ENCODE data around the gene GDPD3. TPM values are rescaled to one million over a fixed set of nuclear protein-coding genes. Genes with fewer than 3 reads are reported as not detected.
"Not testable (repeated sequence)": the region's sequence is repeated elsewhere in the genome, so short reads cannot be mapped to it uniquely, and the experiment has no call there.

Gene GDPD3
- polyA plus RNA-seq, 3 donors: 9.6 TPM; not detected in 2

DNA sequence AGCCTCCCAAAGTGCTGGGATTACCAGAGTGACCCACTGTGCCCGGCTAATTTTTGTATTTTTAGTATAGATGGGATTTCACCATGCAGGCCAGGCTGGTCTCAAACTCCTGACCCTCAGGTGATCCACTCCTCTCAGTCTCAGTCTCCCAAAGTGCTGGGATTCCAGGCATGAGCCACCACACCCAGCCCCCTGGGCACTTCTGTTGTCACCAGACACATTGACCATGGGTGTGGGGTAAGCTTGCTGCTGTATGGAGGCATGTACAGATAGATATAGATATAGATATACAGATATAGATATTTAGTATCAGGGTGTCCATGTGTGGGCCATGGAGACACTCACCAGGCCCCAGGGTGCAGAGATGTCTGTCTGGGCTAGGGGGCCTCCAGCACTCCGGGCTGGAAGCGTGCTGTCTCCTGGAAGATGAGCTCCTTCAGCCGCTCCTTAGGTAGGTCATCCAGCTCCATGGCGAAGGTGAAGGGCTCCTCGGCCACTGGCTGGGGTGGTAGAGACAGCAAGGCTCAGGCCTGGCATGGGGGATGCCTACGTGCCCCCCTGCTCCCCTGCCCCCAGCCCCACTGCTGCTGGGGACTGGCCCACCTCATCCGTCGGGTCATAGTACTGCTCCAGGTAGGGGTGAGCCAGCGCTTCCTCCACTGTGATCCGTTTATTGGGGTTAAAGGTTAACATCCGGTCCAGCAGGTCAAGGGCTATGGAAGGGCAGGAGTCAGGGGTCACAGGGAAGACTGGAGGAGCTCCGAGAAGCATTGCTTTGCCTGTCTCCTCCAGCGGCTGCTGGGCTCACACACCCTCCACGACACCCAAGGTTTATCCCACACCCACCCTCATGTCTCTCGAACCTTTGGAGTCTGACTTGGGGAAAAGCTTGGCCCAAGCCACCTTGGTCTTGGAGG is 3.2 kb upstream of the GDPD3 start:
- no peak overlapping the region for H3K4me3 Mint-ChIP-seq
- Histone ChIP-seq H3K27me3 (ENCODE audit: control insufficient read depth in 2 of 2, insufficient read depth in 2 of 2, low read length in 2 of 2) (no peaks in the 10 kb centered on the region), H3K4me2 (replicated peaks; ENCODE audit: extremely low read depth, low read length, poor library complexity, severe bottlenecking) (no peak overlapping the region), H3K9ac (ENCODE audit: insufficient read depth, low read length, poor library complexity, severe bottlenecking) (no peak overlapping the region), H3K4me3 (replicated peaks in 1 of 3; ENCODE audit: low read depth in 2 of 3, low read length in 3 of 3) (no peak overlapping the region), H3K9me3 (replicated peaks in 1 of 2; ENCODE audit: control insufficient read depth in 1 of 2, insufficient read depth in 1 of 2, low read length in 2 of 2) (no peaks in the 10 kb centered on the region), H4K20me1 (ENCODE audit: insufficient read depth, low read length) (no peaks in the 10 kb centered on the region), H3K79me2 (ENCODE audit: insufficient read depth, low read length) (peaks cover 1% of the 10 kb centered on the region), H3K4me1 (ENCODE audit: control insufficient read depth in 1 of 2, insufficient read depth in 2 of 2, low read length in 2 of 2) (peaks cover 3 to 4% of the 10 kb centered on the region in 2 donors), H3K36me3 (replicated peaks in 1 of 2; ENCODE audit: control insufficient read depth in 1 of 2, insufficient read depth in 2 of 2, low read length in 2 of 2) (peaks cover 38 to 65% of the 10 kb centered on the region in 2 donors), H2AFZ (ENCODE audit: insufficient read depth, low read depth, low read length, poor library complexity, severe bottlenecking) (no peak overlapping the region), H3K27ac (ENCODE audit: low read depth in 1 of 2, low read length in 2 of 2) (no peak overlapping the region)
- peaks cover 14% of the 10 kb centered on the region for H3K4me1 Mint-ChIP-seq
- H3K27me3 Mint-ChIP-seq (ENCODE audit: low read depth in 3 of 3): peaks cover 0 to 5% (median 0%) of the 10 kb centered on the region in 3 donors
- intact Hi-C loops (cut with micrococcal nuclease): no loop called here
- peaks cover 0 to 5% (median 0%) of the 10 kb centered on the region in 7 donors for H3K9me3 Mint-ChIP-seq
- TF ChIP-seq, protein P1, sequence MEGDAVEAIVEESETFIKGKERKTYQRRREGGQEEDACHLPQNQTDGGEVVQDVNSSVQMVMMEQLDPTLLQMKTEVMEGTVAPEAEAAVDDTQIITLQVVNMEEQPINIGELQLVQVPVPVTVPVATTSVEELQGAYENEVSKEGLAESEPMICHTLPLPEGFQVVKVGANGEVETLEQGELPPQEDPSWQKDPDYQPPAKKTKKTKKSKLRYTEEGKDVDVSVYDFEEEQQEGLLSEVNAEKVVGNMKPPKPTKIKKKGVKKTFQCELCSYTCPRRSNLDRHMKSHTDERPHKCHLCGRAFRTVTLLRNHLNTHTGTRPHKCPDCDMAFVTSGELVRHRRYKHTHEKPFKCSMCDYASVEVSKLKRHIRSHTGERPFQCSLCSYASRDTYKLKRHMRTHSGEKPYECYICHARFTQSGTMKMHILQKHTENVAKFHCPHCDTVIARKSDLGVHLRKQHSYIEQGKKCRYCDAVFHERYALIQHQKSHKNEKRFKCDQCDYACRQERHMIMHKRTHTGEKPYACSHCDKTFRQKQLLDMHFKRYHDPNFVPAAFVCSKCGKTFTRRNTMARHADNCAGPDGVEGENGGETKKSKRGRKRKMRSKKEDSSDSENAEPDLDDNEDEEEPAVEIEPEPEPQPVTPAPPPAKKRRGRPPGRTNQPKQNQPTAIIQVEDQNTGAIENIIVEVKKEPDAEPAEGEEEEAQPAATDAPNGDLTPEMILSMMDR (IDR thresholded peaks at IDR 0.05): no peak
- 98% methylated on average over 7 of the region's 16 CpGs for WGBS (ENCODE audit: insufficient coverage)
- peaks cover 51 to 90% of the 10 kb centered on the region in 2 donors for H3K36me3 Mint-ChIP-seq
- DNase-seq: no peak
- no peak overlapping the region for H3K27ac Mint-ChIP-seq

DNA sequence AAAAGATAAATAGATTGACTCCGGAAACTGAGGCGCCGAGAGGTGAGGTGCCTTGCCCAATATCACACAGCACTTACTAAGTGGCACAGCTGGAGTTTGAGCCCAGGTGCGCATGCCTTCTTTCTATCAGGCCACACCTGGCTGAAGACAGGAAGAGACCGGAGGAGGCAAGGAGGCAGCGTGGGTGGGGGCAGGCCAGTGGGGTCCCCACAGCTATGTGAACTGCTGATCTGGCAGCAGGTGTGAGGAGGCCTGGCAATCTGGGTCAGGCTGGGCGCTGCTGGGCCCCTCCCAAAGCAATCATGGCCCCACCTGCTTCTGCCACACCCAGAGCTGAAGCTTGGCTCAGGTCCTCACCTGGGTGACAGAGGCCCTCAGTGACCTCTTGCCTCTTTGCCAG is 1.9 kb upstream of the GDPD3 start:
- TF ChIP-seq, protein P1 (IDR thresholded peaks at IDR 0.05): no peak
- 94% methylated on average over 4 of the region's 7 CpGs for WGBS (ENCODE audit: insufficient coverage)

DNA sequence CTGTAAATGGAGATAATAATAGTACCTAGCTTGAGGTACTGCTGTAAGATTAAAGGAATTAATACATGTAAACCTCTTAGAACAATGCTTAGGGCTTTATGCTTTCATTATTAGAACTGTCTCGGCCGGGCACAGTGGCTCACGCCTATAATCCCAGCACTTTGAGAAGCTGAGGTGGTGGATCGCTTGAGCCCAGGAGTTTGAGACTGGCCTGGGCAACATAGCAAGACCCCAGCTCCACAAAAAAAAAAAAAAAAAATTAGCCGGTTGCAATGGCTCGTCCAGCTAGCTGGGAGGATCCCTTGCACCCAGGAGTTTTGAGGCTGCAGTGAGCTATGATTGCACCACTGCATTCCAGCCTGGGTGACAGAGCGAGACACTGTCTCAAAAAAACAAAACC is 1.5 kb upstream of the GDPD3 start:
- intact Hi-C loops (cut with micrococcal nuclease); H2AFZ ChIP-seq (ENCODE audit: insufficient read depth, low read depth, low read length, poor library complexity, severe bottlenecking); H3K9me3 ChIP-seq (replicated peaks in 1 of 2; ENCODE audit: control insufficient read depth in 1 of 2, insufficient read depth in 1 of 2, low read length in 2 of 2); H3K9ac ChIP-seq (ENCODE audit: insufficient read depth, low read length, poor library complexity, severe bottlenecking); H3K4me1 ChIP-seq (ENCODE audit: control insufficient read depth in 1 of 2, insufficient read depth in 2 of 2, low read length in 2 of 2); H3K4me2 ChIP-seq (replicated peaks; ENCODE audit: extremely low read depth, low read length, poor library complexity, severe bottlenecking); H3K27ac Mint-ChIP-seq; H3K9me3 Mint-ChIP-seq; H3K4me3 Mint-ChIP-seq; DNase-seq; H3K4me1 Mint-ChIP-seq; H3K27me3 Mint-ChIP-seq (ENCODE audit: low read depth in 3 of 3); H3K4me3 ChIP-seq (replicated peaks in 1 of 3; ENCODE audit: low read depth in 2 of 3, low read length in 3 of 3); H3K27me3 ChIP-seq (ENCODE audit: control insufficient read depth in 2 of 2, insufficient read depth in 2 of 2, low read length in 2 of 2); H4K20me1 ChIP-seq (ENCODE audit: insufficient read depth, low read length); H3K27ac ChIP-seq (ENCODE audit: low read depth in 1 of 2, low read length in 2 of 2); H3K79me2 ChIP-seq (ENCODE audit: insufficient read depth, low read length): not testable (repeated sequence)
- no CpG with 5 or more reads among the region's 7 CpGs for WGBS (ENCODE audit: insufficient coverage)
- peaks cover 56 to 92% of the 10 kb centered on the region in 2 donors for H3K36me3 Mint-ChIP-seq
- H3K36me3 ChIP-seq (replicated peaks in 1 of 2; ENCODE audit: control insufficient read depth in 1 of 2, insufficient read depth in 2 of 2, low read length in 2 of 2): peaks cover 41 to 75% of the 10 kb centered on the region in 2 donors

More for the DNA sequence above, 1.9 kb upstream of the GDPD3 start:
- Mint-ChIP-seq H3K36me3 (peaks cover 57 to 92% of the 10 kb centered on the region in 2 donors), H3K4me1 (peaks cover 7% of the 10 kb centered on the region), H3K9me3 (peaks cover 0 to 5% (median 0%) of the 10 kb centered on the region in 7 donors), H3K27ac (no peak overlapping the region), H3K4me3 (no peak overlapping the region), H3K27me3 (ENCODE audit: low read depth in 3 of 3) (peaks cover 0 to 3% (median 0%) of the 10 kb centered on the region in 3 donors)
- no peaks in the 10 kb centered on the region for H3K27me3 ChIP-seq (ENCODE audit: control insufficient read depth in 2 of 2, insufficient read depth in 2 of 2, low read length in 2 of 2)
- H4K20me1 ChIP-seq (ENCODE audit: insufficient read depth, low read length): no peaks in the 10 kb centered on the region
- no peak overlapping the region for H3K4me2 ChIP-seq (replicated peaks; ENCODE audit: extremely low read depth, low read length, poor library complexity, severe bottlenecking)
- DNase-seq: no peak
- H3K27ac ChIP-seq (ENCODE audit: low read depth in 1 of 2, low read length in 2 of 2): no peak overlapping the region
- H3K79me2 ChIP-seq (ENCODE audit: insufficient read depth, low read length): no peaks in the 10 kb centered on the region
- peaks cover 41 to 79% of the 10 kb centered on the region in 2 donors for H3K36me3 ChIP-seq (replicated peaks in 1 of 2; ENCODE audit: control insufficient read depth in 1 of 2, insufficient read depth in 2 of 2, low read length in 2 of 2)
- no peak overlapping the region for H2AFZ ChIP-seq (ENCODE audit: insufficient read depth, low read depth, low read length, poor library complexity, severe bottlenecking)
- H3K4me3 ChIP-seq (replicated peaks in 1 of 3; ENCODE audit: low read depth in 2 of 3, low read length in 3 of 3): no peak overlapping the region
- intact Hi-C loops (cut with micrococcal nuclease): no loop called here
- no peaks in the 10 kb centered on the region for H3K4me1 ChIP-seq (ENCODE audit: control insufficient read depth in 1 of 2, insufficient read depth in 2 of 2, low read length in 2 of 2)
- no peak overlapping the region for H3K9ac ChIP-seq (ENCODE audit: insufficient read depth, low read length, poor library complexity, severe bottlenecking)
- H3K9me3 ChIP-seq (replicated peaks in 1 of 2; ENCODE audit: control insufficient read depth in 1 of 2, insufficient read depth in 1 of 2, low read length in 2 of 2): no peaks in the 10 kb centered on the region
